IMR-90 (cell line): ENCODE data around the gene NAPSA.

Experiments used
- BHLHE40 ChIP-seq: fragments of 150-350 bp; IDR thresholded peaks from 2 replicates; pipeline ENCODE4 v1.6.1; 2016; ENCODE audit warnings: mild to moderate bottlenecking, low read depth, low read length
- MAFK ChIP-seq: IDR thresholded peaks from 2 replicates; pipeline ENCODE4 v1.6.1; 2012; ENCODE audit warnings: low read depth, low read length, improper control_type of control experiment
- MAZ ChIP-seq: IDR thresholded peaks from 2 replicates; pipeline ENCODE4 v1.6.1; 2012; ENCODE audit warnings: low read depth, mild to moderate bottlenecking, low read length, improper control_type of control experiment, moderate library complexity, borderline replicate concordance
- MXI1 ChIP-seq: IDR thresholded peaks from 2 replicates; pipeline ENCODE4 v1.6.1; 2012; ENCODE audit warnings: low read depth, mild to moderate bottlenecking, low read length, moderate library complexity, borderline replicate concordance
- POLR2A ChIP-seq: IDR thresholded peaks from 2 replicates; pipeline ENCODE4 v1.6.1; 2012; ENCODE audit warnings: mild to moderate bottlenecking, low read depth, low read length
- RAD21 ChIP-seq: IDR thresholded peaks from 2 replicates; pipeline ENCODE4 v1.6.1; 2012; ENCODE audit warnings: low read length, improper control_type of control experiment
- RFX5 ChIP-seq: IDR thresholded peaks from 2 replicates; pipeline ENCODE4 v1.8.0; 2012; ENCODE audit warnings: low read depth, mild to moderate bottlenecking, low read length, moderate library complexity
- TF ChIP-seq, protein P1 (sequence below): fragments of 150-350 bp; IDR thresholded peaks from 2 replicates; pipeline ENCODE4 v1.6.1; 2016; ENCODE audit warnings: low read depth, mild to moderate bottlenecking, low read length, moderate library complexity, borderline replicate concordance
- TF ChIP-seq, protein P2 (sequence below): conservative IDR thresholded peaks from 2 replicates; pipeline ENCODE4 v1.5.1; 2012; ENCODE audit warnings: mild to moderate bottlenecking, low read depth, low read length, improper control_type of control experiment
- TF ChIP-seq, protein P3 (sequence below): fragments of 150-350 bp; IDR thresholded peaks from 2 replicates; pipeline ENCODE4 v1.6.1; 2017; ENCODE audit warnings: mild to moderate bottlenecking, antibody characterized with exemption, low read length, low read depth

DNA sequence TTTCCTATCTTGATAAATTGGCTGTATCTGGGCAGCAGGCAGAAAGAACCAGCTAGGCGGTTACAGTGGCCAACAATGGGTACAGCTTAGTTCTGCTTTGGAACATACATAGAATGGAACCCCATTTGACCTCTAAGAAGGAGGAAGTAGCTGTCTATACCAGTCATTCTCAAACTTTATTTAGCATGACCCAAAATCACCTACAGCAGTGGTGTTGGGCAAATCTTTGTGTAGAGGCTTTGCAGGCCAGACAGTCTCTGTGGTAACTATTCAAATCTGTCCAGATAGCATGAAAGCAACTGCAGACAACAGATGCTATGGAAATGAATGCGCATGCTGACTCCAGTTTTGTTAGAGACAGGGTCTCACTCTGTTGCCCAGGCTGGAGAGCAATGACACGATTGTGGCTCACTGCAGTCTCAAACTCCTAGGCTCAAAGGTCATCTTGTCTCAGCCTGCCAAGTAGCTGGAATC is 24.3 kb downstream of the NAPSA start:
- TF ChIP-seq, protein P1, sequence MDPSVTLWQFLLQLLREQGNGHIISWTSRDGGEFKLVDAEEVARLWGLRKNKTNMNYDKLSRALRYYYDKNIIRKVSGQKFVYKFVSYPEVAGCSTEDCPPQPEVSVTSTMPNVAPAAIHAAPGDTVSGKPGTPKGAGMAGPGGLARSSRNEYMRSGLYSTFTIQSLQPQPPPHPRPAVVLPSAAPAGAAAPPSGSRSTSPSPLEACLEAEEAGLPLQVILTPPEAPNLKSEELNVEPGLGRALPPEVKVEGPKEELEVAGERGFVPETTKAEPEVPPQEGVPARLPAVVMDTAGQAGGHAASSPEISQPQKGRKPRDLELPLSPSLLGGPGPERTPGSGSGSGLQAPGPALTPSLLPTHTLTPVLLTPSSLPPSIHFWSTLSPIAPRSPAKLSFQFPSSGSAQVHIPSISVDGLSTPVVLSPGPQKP = no peak
- TF ChIP-seq, protein P2, sequence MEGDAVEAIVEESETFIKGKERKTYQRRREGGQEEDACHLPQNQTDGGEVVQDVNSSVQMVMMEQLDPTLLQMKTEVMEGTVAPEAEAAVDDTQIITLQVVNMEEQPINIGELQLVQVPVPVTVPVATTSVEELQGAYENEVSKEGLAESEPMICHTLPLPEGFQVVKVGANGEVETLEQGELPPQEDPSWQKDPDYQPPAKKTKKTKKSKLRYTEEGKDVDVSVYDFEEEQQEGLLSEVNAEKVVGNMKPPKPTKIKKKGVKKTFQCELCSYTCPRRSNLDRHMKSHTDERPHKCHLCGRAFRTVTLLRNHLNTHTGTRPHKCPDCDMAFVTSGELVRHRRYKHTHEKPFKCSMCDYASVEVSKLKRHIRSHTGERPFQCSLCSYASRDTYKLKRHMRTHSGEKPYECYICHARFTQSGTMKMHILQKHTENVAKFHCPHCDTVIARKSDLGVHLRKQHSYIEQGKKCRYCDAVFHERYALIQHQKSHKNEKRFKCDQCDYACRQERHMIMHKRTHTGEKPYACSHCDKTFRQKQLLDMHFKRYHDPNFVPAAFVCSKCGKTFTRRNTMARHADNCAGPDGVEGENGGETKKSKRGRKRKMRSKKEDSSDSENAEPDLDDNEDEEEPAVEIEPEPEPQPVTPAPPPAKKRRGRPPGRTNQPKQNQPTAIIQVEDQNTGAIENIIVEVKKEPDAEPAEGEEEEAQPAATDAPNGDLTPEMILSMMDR = no peak
- no peak for TF ChIP-seq MAFK
- TF ChIP-seq MXI1 = no peak
- TF ChIP-seq, protein P3, sequence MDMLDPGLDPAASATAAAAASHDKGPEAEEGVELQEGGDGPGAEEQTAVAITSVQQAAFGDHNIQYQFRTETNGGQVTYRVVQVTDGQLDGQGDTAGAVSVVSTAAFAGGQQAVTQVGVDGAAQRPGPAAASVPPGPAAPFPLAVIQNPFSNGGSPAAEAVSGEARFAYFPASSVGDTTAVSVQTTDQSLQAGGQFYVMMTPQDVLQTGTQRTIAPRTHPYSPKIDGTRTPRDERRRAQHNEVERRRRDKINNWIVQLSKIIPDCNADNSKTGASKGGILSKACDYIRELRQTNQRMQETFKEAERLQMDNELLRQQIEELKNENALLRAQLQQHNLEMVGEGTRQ = no peak
- TF ChIP-seq POLR2A = no peak
- TF ChIP-seq RFX5 = no peak
- TF ChIP-seq MAZ = no peak
- TF ChIP-seq BHLHE40 = no peak
- no peak for TF ChIP-seq RAD21
